ENCODE measurements around the gene FLT3.

GRCh38 chr13:28047757-28048388 lies 52.5 kb downstream of the FLT3 start:
- no peak for TF ChIP-seq CTCF (IDR thresholded peaks at IDR 0.05)
- no peak for TF ChIP-seq POLR2AphosphoS5 (IDR thresholded peaks at IDR 0.05)

All from esophagus muscularis mucosa (tissue), 3 donors.